ENCODE results near the gene PPP4R4.
"Not testable (repeated sequence)": the region's sequence is repeated elsewhere in the genome, so short reads cannot be mapped to it uniquely, and the experiment has no call there.

PPP4R4 gene

GRCh38 chr14:94203473-94204210, 29.5 kb downstream of the PPP4R4 start:
- no peak overlapping the region for H3K4me3 ChIP-seq (ENCODE audit: low read depth, low read length)
- no peak for TF ChIP-seq CTCF (IDR thresholded peaks at IDR 0.05; ENCODE audit: low read depth, low read length)

GRCh38 chr14:94213021-94213420, 38.9 kb downstream of the PPP4R4 start:
- TF ChIP-seq CTCF (IDR thresholded peaks at IDR 0.05; ENCODE audit: low read depth, low read length): no peak
- H3K4me3 ChIP-seq (ENCODE audit: low read depth, low read length): no peak overlapping the region

- TF ChIP-seq CTCF (IDR thresholded peaks at IDR 0.05; ENCODE audit: low read depth, low read length): no peak
- no peak overlapping the region for H3K4me3 ChIP-seq (ENCODE audit: low read depth, low read length)
Observed at GRCh38 chr14:94213741-94214140, 39.6 kb downstream of the PPP4R4 start.

GRCh38 chr14:94217116-94217515, 43.0 kb downstream of the PPP4R4 start:
- TF ChIP-seq CTCF (IDR thresholded peaks at IDR 0.05; ENCODE audit: low read depth, low read length): no peak
- no peak overlapping the region for H3K4me3 ChIP-seq (ENCODE audit: low read depth, low read length)

GRCh38 chr14:94218198-94218886, 44.2 kb downstream of the PPP4R4 start:
- H3K4me3 ChIP-seq (ENCODE audit: low read depth, low read length): not testable (repeated sequence)

GRCh38 chr14:94224040-94224439, 49.9 kb downstream of the PPP4R4 start:
- no peak overlapping the region for H3K4me3 ChIP-seq (ENCODE audit: low read depth, low read length)
- TF ChIP-seq CTCF (IDR thresholded peaks at IDR 0.05; ENCODE audit: low read depth, low read length): no peak

GRCh38 chr14:94225460-94226378, 51.6 kb downstream of the PPP4R4 start:
- TF ChIP-seq CTCF (IDR thresholded peaks at IDR 0.05; ENCODE audit: low read depth, low read length): no peak
- no peak overlapping the region for H3K4me3 ChIP-seq (ENCODE audit: low read depth, low read length)

Measured in WI38 (cell line).